ENCODE data around the gene SLC27A6. TPM values are rescaled to one million over a fixed set of nuclear protein-coding genes. Genes with fewer than 3 reads are reported as not detected.

The SLC27A6 gene
- total and polyA plus RNA-seq, 2 of the 13 experiments (the other 11 are each of a cell fraction or from before 2014, with no cell fraction given): not detected

- ATAC-seq (no peak), FAIRE-seq (no peak)
- no peaks in the 10 kb centered on the region for H4K20me1 ChIP-seq (ENCODE audit: insufficient read depth, low read length)
These were observed 102.5 kb downstream of the SLC27A6 start for GRCh38 chr5:129067745-129068144.

More at GRCh38 chr5:129067745-129068144, 102.5 kb downstream of the SLC27A6 start:
- Histone ChIP-seq H3K79me2 (ENCODE audit: insufficient read depth, low read length) (no peaks in the 10 kb centered on the region), H2AFZ (ENCODE audit: low read length) (no peak overlapping the region), H3K27ac (ENCODE audit: extremely low read length, insufficient read depth, low read length) (no peak overlapping the region), H3K4me2 (ENCODE audit: low read depth, low read length) (no peak overlapping the region), H3K4me3 (replicated peaks in 1 of 3; ENCODE audit: insufficient read depth in 1 of 3, low read depth in 2 of 3, low read length in 3 of 3) (no peak overlapping the region), H3K4me1 (ENCODE audit: insufficient read depth, low read length) (no peaks in the 10 kb centered on the region), H3K9me3 (ENCODE audit: low read length) (no peaks in the 10 kb centered on the region), H3K9ac (ENCODE audit: insufficient read depth, low read depth, low read length) (no peak overlapping the region), H3K36me3 (replicated peaks in 1 of 2; ENCODE audit: control insufficient read depth in 1 of 2, insufficient read depth in 2 of 2, low read length in 2 of 2) (no peaks in the 10 kb centered on the region), H3K27me3 (ENCODE audit: control insufficient read depth in 1 of 2, insufficient read depth in 2 of 2, low read length in 2 of 2) (no peaks in the 10 kb centered on the region)
- intact Hi-C loops (cut with micrococcal nuclease; ENCODE audit: unreplicated experiment): no loop called here
- POLR2A ChIA-PET: interaction anchor here (1.3 kb wide), 1 partner anchor 27 kb away, joined by 3 read pairs; the partner anchor contains the start of gene ISOC1
- DNase-seq (ENCODE audit: low spot score): no peak
- CTCF ChIA-PET (ENCODE audit: low intra/inter-chr PET ratio, low total read pairs): no interaction called here
- BruUV-seq (replicated peaks): no TSS peak
- in situ Hi-C loops (cut with HindIII; ENCODE audit: extremely low pct_ligation_motif_present, low pct_unique_long_range_greater_than_20kb): no loop called here
- no peak for TF ChIP-seq NR2C2 (CRISPR knock-in tag; IDR thresholded peaks at IDR 0.05; ENCODE audit: borderline replicate concordance)
- TF ChIP-seq FOXA3 (CRISPR knock-in tag; IDR thresholded peaks at IDR 0.05): no peak
- TF ChIP-seq GMEB1 (CRISPR knock-in tag; IDR thresholded peaks at IDR 0.05; ENCODE audit: borderline replicate concordance): no peak
- TF ChIP-seq ZBTB33 (CRISPR knock-in tag; IDR thresholded peaks at IDR 0.05): no peak
- TF ChIP-seq ATF7-NPFF (CRISPR knock-in tag; IDR thresholded peaks at IDR 0.05; ENCODE audit: low read depth): no peak
- TF ChIP-seq PHF8 (CRISPR knock-in tag; IDR thresholded peaks at IDR 0.05): no peak
- TF ChIP-seq ZNF12 (CRISPR knock-in tag; IDR thresholded peaks at IDR 0.05): no peak
- TF ChIP-seq ARID2 (CRISPR knock-in tag; IDR thresholded peaks at IDR 0.05; ENCODE audit: borderline replicate concordance): no peak
